ENCODE measurements around the gene CCDC102B.

CCDC102B gene

DNA sequence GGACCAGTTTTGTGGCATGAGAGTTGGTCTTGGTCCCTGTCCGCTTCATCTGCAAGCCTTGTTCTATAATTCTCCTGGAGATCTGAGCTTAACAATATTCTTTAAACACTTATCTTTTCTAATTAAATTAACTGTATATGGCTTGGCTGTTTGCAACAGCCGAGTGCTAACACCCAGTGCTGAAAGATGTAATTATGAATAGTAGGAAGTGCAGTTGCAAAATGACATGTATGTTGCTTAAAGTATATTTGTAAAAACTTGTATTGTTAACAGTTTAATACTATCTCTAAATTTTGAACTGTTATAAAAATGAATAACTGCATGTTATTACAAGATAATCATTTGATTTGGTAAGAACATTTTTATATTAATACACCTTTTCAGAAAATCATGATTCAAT is 45.1 kb downstream of the CCDC102B start:
- Histone ChIP-seq H3K4me3 (ENCODE audit: severe bottlenecking) (no peak overlapping the region), H3K9me3 (ENCODE audit: severe bottlenecking) (no peaks in the 10 kb centered on the region), H3K27ac (ENCODE audit: poor library complexity, severe bottlenecking) (no peak overlapping the region), H3K4me1 (ENCODE audit: insufficient read depth, poor library complexity, severe bottlenecking) (peaks cover 24% of the 10 kb centered on the region), H3K36me3 (ENCODE audit: low read depth) (no peaks in the 10 kb centered on the region), H3K27me3 (ENCODE audit: insufficient read depth, poor library complexity, severe bottlenecking) (no peaks in the 10 kb centered on the region)
- TF ChIP-seq, protein P1, sequence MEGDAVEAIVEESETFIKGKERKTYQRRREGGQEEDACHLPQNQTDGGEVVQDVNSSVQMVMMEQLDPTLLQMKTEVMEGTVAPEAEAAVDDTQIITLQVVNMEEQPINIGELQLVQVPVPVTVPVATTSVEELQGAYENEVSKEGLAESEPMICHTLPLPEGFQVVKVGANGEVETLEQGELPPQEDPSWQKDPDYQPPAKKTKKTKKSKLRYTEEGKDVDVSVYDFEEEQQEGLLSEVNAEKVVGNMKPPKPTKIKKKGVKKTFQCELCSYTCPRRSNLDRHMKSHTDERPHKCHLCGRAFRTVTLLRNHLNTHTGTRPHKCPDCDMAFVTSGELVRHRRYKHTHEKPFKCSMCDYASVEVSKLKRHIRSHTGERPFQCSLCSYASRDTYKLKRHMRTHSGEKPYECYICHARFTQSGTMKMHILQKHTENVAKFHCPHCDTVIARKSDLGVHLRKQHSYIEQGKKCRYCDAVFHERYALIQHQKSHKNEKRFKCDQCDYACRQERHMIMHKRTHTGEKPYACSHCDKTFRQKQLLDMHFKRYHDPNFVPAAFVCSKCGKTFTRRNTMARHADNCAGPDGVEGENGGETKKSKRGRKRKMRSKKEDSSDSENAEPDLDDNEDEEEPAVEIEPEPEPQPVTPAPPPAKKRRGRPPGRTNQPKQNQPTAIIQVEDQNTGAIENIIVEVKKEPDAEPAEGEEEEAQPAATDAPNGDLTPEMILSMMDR (IDR thresholded peaks at IDR 0.05; ENCODE audit: poor library complexity, severe bottlenecking), result no peak
- ATAC-seq (ENCODE audit: low read depth) (no peak), DNase-seq (ENCODE audit: low spot score) (no peak)

DNA sequence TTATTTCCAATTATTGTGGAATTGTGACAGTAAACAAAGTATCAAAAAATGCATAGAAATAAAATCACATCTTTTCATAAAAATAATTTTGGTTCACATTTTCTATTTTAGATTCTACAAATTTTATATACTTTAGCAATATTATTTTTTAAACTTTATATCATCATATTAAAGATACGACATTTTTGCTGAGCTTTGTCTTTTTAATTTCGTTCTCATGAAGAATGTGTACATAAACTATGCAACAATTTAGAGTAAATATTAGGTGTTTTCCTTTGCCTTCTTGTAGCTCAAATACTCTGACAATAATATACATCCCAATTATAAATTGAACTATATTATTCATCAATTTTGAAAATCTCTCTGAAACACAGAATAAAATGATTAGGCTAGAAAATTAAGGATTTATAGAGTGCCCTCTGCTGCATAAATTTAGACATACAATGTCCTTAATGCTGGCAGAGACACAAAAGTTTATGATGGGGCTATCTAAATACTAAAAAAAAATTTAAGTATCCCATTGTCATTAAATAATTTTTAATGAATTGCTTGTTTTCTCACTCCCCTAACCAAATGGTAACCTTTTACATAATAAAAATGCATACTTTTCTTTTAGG is 45.7 kb downstream of the CCDC102B start:
- Histone ChIP-seq H3K4me3 (ENCODE audit: severe bottlenecking) (no peak overlapping the region), H3K27ac (ENCODE audit: poor library complexity, severe bottlenecking) (no peak overlapping the region), H3K27me3 (ENCODE audit: insufficient read depth, poor library complexity, severe bottlenecking) (no peaks in the 10 kb centered on the region), H3K9me3 (ENCODE audit: severe bottlenecking) (no peaks in the 10 kb centered on the region), H3K4me1 (ENCODE audit: insufficient read depth, poor library complexity, severe bottlenecking) (peaks cover 21% of the 10 kb centered on the region), H3K36me3 (ENCODE audit: low read depth) (no peaks in the 10 kb centered on the region)
- no peak for DNase-seq (ENCODE audit: low spot score)
- TF ChIP-seq, protein P1 (IDR thresholded peaks at IDR 0.05; ENCODE audit: poor library complexity, severe bottlenecking), result peak; percentile 54
- ATAC-seq (ENCODE audit: low read depth), result no peak

DNA sequence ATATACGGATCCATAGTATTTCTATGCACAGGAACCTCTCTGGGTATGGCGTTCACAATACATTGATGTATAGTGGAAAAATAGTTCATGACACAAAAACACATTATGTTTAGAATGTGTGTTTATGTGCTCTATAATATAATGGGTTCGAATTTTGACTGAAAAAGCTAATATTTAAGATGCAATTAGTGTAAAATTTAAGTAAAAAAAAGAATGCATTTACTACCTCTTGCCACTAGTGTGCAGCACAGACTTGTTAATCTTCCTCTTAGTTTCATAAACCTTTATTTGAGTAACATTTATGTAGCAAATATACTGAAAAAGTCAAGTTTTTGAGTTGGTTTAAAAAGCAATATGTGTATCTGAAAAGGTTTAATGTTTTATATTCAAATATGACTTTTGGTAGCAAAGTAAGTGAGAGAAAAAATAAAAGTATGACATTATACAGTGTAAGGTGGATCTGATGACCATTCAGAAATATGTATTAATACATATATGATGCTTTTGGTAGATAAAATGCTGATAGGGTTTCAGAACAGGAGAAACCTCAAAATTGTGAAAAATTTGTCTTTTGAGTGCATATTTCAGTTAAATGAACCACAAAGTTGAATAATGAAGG is 49.4 kb downstream of the CCDC102B start:
- H3K36me3 ChIP-seq (ENCODE audit: low read depth), result no peaks in the 10 kb centered on the region
- H3K4me3 ChIP-seq (ENCODE audit: severe bottlenecking), result no peak overlapping the region
- no peaks in the 10 kb centered on the region for H3K9me3 ChIP-seq (ENCODE audit: severe bottlenecking)
- no peaks in the 10 kb centered on the region for H3K27me3 ChIP-seq (ENCODE audit: insufficient read depth, poor library complexity, severe bottlenecking)
- no peaks in the 10 kb centered on the region for H3K4me1 ChIP-seq (ENCODE audit: insufficient read depth, poor library complexity, severe bottlenecking)
- ATAC-seq (ENCODE audit: low read depth), result no peak
- TF ChIP-seq, protein P1 (IDR thresholded peaks at IDR 0.05; ENCODE audit: poor library complexity, severe bottlenecking), result peak; percentile 95
- no peak overlapping the region for H3K27ac ChIP-seq (ENCODE audit: poor library complexity, severe bottlenecking)
- DNase-seq (ENCODE audit: low spot score), result no peak

DNA sequence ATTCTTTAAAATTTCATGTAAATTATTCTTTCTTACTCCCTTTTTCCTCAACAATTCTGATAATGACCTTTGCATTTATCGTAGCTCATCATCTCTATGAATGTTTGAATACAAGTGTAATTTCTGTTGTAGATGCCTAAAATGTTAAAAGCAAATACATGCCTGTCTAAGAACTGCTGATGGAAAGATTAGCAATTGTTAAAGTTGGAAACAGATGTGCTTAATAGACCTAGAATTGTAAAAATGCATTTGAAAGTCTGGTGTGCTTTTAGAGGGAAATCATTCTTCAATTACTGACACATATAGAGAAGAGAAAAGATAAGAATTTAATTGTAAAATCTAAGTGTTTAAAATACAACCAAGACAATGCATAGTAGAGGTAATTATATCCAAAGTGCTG is 50.4 kb downstream of the CCDC102B start:
- no peaks in the 10 kb centered on the region for H3K36me3 ChIP-seq (ENCODE audit: low read depth)
- H3K4me3 ChIP-seq (ENCODE audit: severe bottlenecking), result no peak overlapping the region
- no peaks in the 10 kb centered on the region for H3K4me1 ChIP-seq (ENCODE audit: insufficient read depth, poor library complexity, severe bottlenecking)
- no peaks in the 10 kb centered on the region for H3K9me3 ChIP-seq (ENCODE audit: severe bottlenecking)
- no peaks in the 10 kb centered on the region for H3K27me3 ChIP-seq (ENCODE audit: insufficient read depth, poor library complexity, severe bottlenecking)
- DNase-seq (ENCODE audit: low spot score) (no peak), ATAC-seq (ENCODE audit: low read depth) (no peak)
- H3K27ac ChIP-seq (ENCODE audit: poor library complexity, severe bottlenecking), result no peak overlapping the region
- TF ChIP-seq, protein P1 (IDR thresholded peaks at IDR 0.05; ENCODE audit: poor library complexity, severe bottlenecking), result no peak

DNA sequence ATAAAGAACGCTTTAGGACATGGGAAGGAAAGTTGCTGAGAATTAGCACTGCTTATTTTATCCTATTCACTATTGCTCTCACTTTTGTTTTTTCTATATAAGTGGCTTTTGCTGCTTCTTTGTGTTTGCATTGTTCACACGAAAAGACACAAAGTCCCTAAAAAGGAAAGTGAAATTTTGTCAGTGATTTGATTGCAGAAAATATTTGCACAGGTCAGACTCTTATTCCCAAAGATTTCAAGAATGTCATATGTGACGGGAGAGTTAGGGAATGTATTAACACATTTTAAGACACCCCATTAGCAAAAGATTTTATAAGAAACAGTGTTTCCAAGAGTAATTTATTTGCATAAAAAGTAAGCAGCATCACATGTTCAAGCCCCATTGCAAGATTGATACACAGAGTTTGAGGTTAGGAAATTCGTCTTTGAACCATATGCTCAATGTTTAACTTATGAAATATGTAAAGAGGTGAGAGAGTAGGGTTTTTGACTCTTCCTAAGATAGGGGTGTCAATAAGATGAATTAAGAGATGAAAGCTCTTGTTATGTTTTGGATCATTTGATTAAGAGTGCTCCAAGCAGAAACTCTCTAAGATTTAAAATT is 57.0 kb downstream of the CCDC102B start:
- H3K4me3 ChIP-seq (ENCODE audit: severe bottlenecking), result no peak overlapping the region
- no peak overlapping the region for H3K27ac ChIP-seq (ENCODE audit: poor library complexity, severe bottlenecking)
- no peaks in the 10 kb centered on the region for H3K36me3 ChIP-seq (ENCODE audit: low read depth)
- DNase-seq (ENCODE audit: low spot score), result no peak
- TF ChIP-seq, protein P1 (IDR thresholded peaks at IDR 0.05; ENCODE audit: poor library complexity, severe bottlenecking), result no peak
- no peaks in the 10 kb centered on the region for H3K27me3 ChIP-seq (ENCODE audit: insufficient read depth, poor library complexity, severe bottlenecking)
- no peak for ATAC-seq (ENCODE audit: low read depth)
- no peaks in the 10 kb centered on the region for H3K4me1 ChIP-seq (ENCODE audit: insufficient read depth, poor library complexity, severe bottlenecking)
- H3K9me3 ChIP-seq (ENCODE audit: severe bottlenecking), result no peaks in the 10 kb centered on the region

Data from RWPE2 (cell line).